Measurements from ENCODE around the gene BRWD1.
A peak's percentile ranks its signal among the peaks of the same experiment; 100 is the strongest.

BRWD1 gene

DNA sequence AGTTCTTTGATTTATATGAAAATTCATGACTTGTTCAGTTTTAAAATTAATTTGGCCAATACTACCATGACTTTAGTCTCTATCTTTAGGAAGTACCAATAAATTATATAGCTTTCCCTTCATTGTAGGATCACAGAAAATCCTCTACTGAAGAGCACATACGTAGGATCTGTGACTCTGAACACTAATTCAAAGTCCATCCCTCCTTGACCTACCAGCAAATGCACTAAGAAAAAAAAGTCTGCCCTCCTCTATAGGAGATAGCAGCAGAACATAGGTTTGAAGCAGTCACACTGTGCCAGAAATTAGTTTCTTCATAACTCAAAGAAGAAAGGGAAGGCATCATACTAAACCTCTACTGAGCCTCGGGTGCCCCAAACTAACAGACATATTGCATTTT, 16.5 kb downstream of the BRWD1 start:
- DNase-seq (ENCODE audit: low read depth in 2 of 2): no peak
- TF ChIP-seq, protein P1, sequence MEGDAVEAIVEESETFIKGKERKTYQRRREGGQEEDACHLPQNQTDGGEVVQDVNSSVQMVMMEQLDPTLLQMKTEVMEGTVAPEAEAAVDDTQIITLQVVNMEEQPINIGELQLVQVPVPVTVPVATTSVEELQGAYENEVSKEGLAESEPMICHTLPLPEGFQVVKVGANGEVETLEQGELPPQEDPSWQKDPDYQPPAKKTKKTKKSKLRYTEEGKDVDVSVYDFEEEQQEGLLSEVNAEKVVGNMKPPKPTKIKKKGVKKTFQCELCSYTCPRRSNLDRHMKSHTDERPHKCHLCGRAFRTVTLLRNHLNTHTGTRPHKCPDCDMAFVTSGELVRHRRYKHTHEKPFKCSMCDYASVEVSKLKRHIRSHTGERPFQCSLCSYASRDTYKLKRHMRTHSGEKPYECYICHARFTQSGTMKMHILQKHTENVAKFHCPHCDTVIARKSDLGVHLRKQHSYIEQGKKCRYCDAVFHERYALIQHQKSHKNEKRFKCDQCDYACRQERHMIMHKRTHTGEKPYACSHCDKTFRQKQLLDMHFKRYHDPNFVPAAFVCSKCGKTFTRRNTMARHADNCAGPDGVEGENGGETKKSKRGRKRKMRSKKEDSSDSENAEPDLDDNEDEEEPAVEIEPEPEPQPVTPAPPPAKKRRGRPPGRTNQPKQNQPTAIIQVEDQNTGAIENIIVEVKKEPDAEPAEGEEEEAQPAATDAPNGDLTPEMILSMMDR (IDR thresholded peaks at IDR 0.05; ENCODE audit: low read depth, low read length): no peak
- no peak overlapping the region for H3K4me3 ChIP-seq (replicated peaks in 1 of 2; ENCODE audit: low read depth in 2 of 2, low read length in 2 of 2)

DNA sequence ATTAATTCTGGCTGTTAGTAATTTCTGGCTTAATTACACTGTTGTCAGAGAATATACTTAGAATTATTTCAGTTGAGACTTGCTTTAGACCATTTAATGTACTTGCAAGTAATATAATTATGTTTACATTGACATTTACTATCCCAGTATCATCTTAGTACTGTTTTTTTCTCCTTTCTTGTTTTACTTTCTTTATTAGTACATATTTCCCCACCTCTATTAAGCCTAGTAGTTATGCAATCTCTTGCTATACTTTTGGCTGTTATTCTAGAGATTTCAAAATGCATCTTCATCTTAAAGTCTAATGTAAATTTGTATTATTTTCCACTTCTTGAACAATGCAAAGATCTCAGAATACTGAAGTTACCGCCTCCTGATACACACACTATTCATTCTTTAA, 24.4 kb downstream of the BRWD1 start:
- TF ChIP-seq, protein P1 (IDR thresholded peaks at IDR 0.05; ENCODE audit: low read depth, low read length): no peak
- peak in 1 of 2 donors; percentile 5 for DNase-seq (ENCODE audit: low read depth in 2 of 2)
- no peak overlapping the region for H3K4me3 ChIP-seq (replicated peaks in 1 of 2; ENCODE audit: low read depth in 2 of 2, low read length in 2 of 2)

DNA sequence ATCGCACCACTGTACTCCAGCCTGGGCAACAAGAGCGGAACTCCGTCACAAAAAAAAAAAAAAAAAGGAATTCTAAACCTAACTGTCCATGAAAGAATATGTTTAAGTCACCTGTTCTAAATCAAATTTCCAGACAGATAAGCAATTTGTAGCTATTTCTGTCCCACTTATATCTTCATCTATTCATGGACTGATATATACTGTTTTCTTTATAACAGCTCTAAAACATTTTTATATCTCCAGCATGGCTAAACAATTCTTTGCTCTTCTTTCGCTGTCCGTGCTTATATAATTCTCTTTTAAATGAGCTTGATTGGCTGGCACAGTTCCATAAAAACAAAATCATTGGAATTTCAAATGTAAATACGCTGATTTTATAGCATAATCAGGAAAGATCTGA, 30.5 kb downstream of the BRWD1 start:
- H3K4me3 ChIP-seq (replicated peaks in 1 of 2; ENCODE audit: low read depth in 2 of 2, low read length in 2 of 2): no peak overlapping the region
- TF ChIP-seq, protein P1 (IDR thresholded peaks at IDR 0.05; ENCODE audit: low read depth, low read length): no peak
- no peak for DNase-seq (ENCODE audit: low read depth in 2 of 2)

DNA sequence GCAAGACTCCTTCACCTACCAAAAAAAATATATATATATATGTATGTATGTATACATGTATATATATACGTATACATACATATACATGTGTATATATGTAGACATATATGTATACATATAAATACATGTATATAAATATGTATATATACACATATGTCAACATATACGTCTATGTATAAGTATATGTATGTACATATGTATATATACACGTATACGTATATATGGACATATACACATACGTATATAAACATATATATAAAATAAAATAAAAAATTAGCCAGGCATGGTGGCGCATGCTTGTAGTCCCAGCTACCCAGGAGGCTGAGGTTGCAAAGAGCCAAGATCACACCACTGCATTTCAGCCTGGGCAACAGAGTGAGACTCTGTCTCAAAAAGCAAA, 31.6 kb downstream of the BRWD1 start:
- H3K4me3 ChIP-seq (replicated peaks in 1 of 2; ENCODE audit: low read depth in 2 of 2, low read length in 2 of 2): no peak overlapping the region
- TF ChIP-seq, protein P1 (IDR thresholded peaks at IDR 0.05; ENCODE audit: low read depth, low read length): no peak
- DNase-seq (ENCODE audit: low read depth in 2 of 2): no peak

DNA sequence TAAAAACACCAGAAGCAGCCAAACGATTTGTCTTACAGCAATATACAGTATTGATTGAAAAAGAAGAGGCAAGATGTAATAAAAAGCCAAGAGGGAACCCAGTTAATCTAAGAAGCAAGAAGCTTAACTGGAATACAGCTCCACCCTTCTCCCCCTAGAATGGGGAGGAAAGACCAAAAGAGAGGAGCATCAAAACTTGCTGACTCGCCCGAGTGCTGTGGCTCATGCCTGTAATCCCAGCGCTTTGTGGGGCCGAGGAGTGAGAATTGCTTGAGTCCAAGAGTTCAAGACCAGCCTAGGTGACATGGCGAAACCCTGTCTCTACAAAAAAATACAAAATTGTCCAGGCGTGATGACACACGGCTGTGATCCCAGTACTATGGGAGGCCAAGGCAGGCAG, 32.2 kb downstream of the BRWD1 start:
- no peak for DNase-seq (ENCODE audit: low read depth in 2 of 2)
- TF ChIP-seq, protein P1 (IDR thresholded peaks at IDR 0.05; ENCODE audit: low read depth, low read length): no peak
- no peak overlapping the region for H3K4me3 ChIP-seq (replicated peaks in 1 of 2; ENCODE audit: low read depth in 2 of 2, low read length in 2 of 2)

DNA sequence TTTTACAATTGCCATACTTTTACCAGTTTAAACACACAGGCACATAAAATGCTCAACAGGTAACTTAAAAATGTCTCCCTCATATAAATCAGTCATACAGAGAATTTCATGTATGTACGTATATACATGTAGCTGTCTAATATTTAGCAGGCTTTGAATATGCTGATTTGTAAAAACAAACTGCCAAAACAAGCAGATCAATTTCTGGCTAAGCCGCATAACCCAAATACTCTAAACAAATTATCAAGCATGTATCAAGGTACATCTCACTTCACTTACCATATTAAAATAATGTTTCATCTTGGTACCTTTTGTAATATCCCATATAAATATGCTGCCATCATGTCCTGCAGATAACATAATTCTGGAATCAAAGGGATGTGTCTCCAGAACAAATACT, 43.8 kb downstream of the BRWD1 start:
- TF ChIP-seq, protein P1 (IDR thresholded peaks at IDR 0.05; ENCODE audit: low read depth, low read length): no peak
- no peak for DNase-seq (ENCODE audit: low read depth in 2 of 2)
- no peak overlapping the region for H3K4me3 ChIP-seq (replicated peaks in 1 of 2; ENCODE audit: low read depth in 2 of 2, low read length in 2 of 2)

DNA sequence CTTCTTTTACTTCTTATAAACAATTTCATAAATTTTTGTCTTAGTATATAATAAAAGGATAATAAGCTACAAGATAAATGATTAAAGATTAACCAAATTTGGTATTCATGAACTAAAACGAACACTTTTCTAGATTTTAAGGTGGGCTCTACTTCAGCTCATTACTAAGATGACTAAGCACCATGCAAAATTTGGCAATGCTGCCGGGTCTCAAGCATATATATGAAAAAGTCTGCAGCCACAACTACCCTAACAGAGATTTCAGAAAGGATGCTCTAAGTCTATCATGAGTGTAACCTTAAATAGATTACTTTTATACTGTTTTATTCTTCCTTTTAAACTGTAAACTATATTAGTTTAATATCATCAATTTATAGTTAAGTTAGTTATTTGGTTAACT, 47.8 kb downstream of the BRWD1 start:
- no peak overlapping the region for H3K4me3 ChIP-seq (replicated peaks in 1 of 2; ENCODE audit: low read depth in 2 of 2, low read length in 2 of 2)
- TF ChIP-seq, protein P1 (IDR thresholded peaks at IDR 0.05; ENCODE audit: low read depth, low read length): no peak
- DNase-seq (ENCODE audit: low read depth in 2 of 2): no peak
